Lung (tissue), 16 donors: ENCODE results near the gene CLDN6. TPM values are rescaled to one million over a fixed set of nuclear protein-coding genes. Genes with fewer than 3 reads are reported as not detected.

Experiments
- ATAC-seq: fragments of 200-7000 bp; cut with Tn5 transposase; one replicate; pipeline ENCODE4 v1.9.1; 2020; ENCODE audit warnings: moderate number of reproducible peaks; ENCODE audit not compliant: insufficient read depth, low FRiP score
- DNase-seq, 3 donors: peaks; one replicate each; pipeline ENCODE4 v3.0.0-alpha.2; 2013 to 2017
- H3K27ac ChIP-seq, 2 donors: one replicate each; pipeline ENCODE4 v1.5.1; 2013; ENCODE audit warnings: mild to moderate bottlenecking in 2 of 2, moderate library complexity in 2 of 2, control low read depth in 1 of 2, inconsistent platforms in 1 of 2, low read depth in 1 of 2, low read length in 1 of 2
- H3K27me3 ChIP-seq, 3 donors: one replicate each; pipeline ENCODE4 v1.5.1; 2013; ENCODE audit warnings: low read length in 2 of 3; ENCODE audit not compliant: control insufficient read depth in 3 of 3, insufficient read depth in 3 of 3
- H3K36me3 ChIP-seq, 4 donors: one replicate each; pipeline ENCODE4 v1.5.1; 2013; ENCODE audit warnings: low read length in 4 of 4, mild to moderate bottlenecking in 1 of 4, moderate library complexity in 1 of 4; ENCODE audit not compliant: control insufficient read depth in 4 of 4, insufficient read depth in 4 of 4
- H3K4me1 ChIP-seq, 5 donors: one replicate each; pipeline ENCODE4 v1.5.1; 2013; ENCODE audit warnings: low read length in 5 of 5, mild to moderate bottlenecking in 2 of 5, moderate library complexity in 1 of 5; ENCODE audit not compliant: control insufficient read depth in 5 of 5, insufficient read depth in 5 of 5
- H3K4me3 ChIP-seq: one replicate; pipeline ENCODE4 v1.5.1; 2013; ENCODE audit warnings: mild to moderate bottlenecking, control low read depth, moderate library complexity
- H3K9ac ChIP-seq, 2 donors: one replicate each; pipeline ENCODE4 v1.5.1; 2013; ENCODE audit warnings: low read length in 2 of 2, control low read depth in 1 of 2; ENCODE audit not compliant: insufficient read depth in 1 of 2
- H3K9me3 ChIP-seq, 4 donors: one replicate each; pipeline ENCODE4 v1.5.1; 2013; ENCODE audit warnings: low read length in 3 of 4, mild to moderate bottlenecking in 1 of 4, moderate library complexity in 1 of 4; ENCODE audit not compliant: control insufficient read depth in 4 of 4, insufficient read depth in 3 of 4
- WGBS, 2 donors: extraction: QIAGEN DNeasy Blood & Tissue Kit; methylation state at CpG; one replicate each; pipeline ENCODE4 v1.1.7; 2013; 5-methylcytosine and 5-hydroxymethylcytosine counted together
- long read RNA-seq, 5 donors: transcript quantifications; one replicate each; lab custom pipeline, GENCODE V29; 2026
- polyA plus RNA-seq, 2 donors: library from polyadenylated mRNA; stranded (reverse); fragments of 200-250 nt; gene quantifications; one replicate each; pipeline ENCODE4 v1.2.1, GENCODE V29; 2013
- total RNA-seq, 2 donors: library from RNA; depleted of rRNA in 1 of 2; stranded (reverse); fragments of >200 nt in 1 of 2; gene quantifications; one replicate each; pipeline ENCODE4 v1.2.1, GENCODE V29; 2014 to 2021
- TF ChIP-seq, protein P1 (sequence below): IDR thresholded peaks from 2 replicates; pipeline ENCODE4 v1.5.1; 2012; ENCODE audit warnings: mild to moderate bottlenecking; ENCODE audit errors: control extremely low read depth, extremely low read depth
- donor health status: control.
- donor health status: control.
- donor health status: Bipolar disorder and iron deficiency.
- donor health status: healthy.
- donor health status: DM: yes; HTN: yes; CAD: no.

The CLDN6 gene, protein sequence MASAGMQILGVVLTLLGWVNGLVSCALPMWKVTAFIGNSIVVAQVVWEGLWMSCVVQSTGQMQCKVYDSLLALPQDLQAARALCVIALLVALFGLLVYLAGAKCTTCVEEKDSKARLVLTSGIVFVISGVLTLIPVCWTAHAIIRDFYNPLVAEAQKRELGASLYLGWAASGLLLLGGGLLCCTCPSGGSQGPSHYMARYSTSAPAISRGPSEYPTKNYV
- total RNA-seq (1 to 10 TPM in 1 of 2 donors, under 1 TPM in 1; 0.92 to 7.1 TPM), polyA plus RNA-seq (under 1 TPM in 1 of 2 donors, not detected in 1; 0.10 TPM)
- long read RNA-seq, donor 1, transcript CLDN6-201 (2 exons, 1,369 nt): major isoform, 41 of 42 reads
- long read RNA-seq, donor 1, partial matches to known transcripts: 0 of 42 reads
- long read RNA-seq, donor 1, other reads (novel, unspliced or antisense): 0 of 42 reads
- long read RNA-seq, donor 2, transcript CLDN6-201 (2 exons, 1,369 nt): major isoform, 24 of 24 reads
- long read RNA-seq, donor 2, partial matches to known transcripts: 0 of 24 reads
- long read RNA-seq, donor 2, other reads (novel, unspliced or antisense): 0 of 24 reads
- long read RNA-seq, donor 3, transcript CLDN6-201 (2 exons, 1,369 nt): major isoform, 26 of 90 reads
- long read RNA-seq, donor 3, partial matches to known transcripts: 63 of 90 reads
- long read RNA-seq, donor 3, other reads (novel, unspliced or antisense): 0 of 90 reads
- long read RNA-seq, donor 4, transcript CLDN6-201 (2 exons, 1,369 nt): major isoform, 14 of 14 reads
- long read RNA-seq, donor 4, partial matches to known transcripts: 0 of 14 reads
- long read RNA-seq, donor 4, other reads (novel, unspliced or antisense): 0 of 14 reads
- long read RNA-seq, donor 5, transcript CLDN6-201 (2 exons, 1,369 nt): major isoform, 46 of 49 reads
- long read RNA-seq, donor 5, partial matches to known transcripts: 0 of 49 reads
- long read RNA-seq, donor 5, other reads (novel, unspliced or antisense): 0 of 49 reads

DNA sequence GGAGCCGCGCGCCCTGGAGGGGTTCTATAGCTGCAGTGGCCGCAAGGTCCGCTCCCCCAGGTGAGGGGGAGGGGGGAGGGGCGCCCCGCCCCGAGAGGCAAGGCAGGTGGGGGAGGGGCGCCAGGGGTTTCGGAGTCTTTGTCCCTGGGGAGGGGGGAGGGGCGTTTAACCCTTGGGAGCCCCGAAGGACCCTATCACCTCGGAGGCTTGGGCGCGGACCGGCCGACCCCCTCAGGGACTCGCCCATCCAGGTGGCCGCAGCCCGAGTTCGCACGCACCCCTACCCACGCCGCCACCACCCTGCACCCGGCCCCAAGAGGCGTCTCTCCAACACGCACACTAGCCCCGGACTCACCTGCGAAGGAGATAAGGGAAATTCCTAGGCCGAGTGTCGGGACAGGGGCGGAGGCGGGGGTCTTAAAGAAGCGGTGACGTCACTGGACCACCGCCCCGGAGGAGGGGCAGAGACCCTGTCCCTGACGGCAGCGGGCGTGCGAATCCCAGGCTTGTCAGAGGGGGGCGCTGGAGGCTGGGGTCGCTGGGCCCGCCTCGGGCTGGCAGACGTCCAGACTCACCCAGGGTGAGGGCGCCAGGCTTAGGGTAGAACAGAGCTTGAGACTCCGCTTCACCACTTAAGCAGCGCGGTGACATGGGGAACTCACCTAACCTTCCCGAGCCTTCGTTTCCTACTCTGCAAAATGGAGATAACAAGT is at the start of gene CLDN6:
Gene CLDN6 (minus strand): TSS at position 390 of the 713 bp plus-strand sequence. CDS start 2,162 bp downstream, outside the sequence.
- no peaks in the 10 kb centered on the region for H3K9me3 ChIP-seq
- H3K36me3 ChIP-seq: peaks cover 0 to 3% (median 0%) of the 10 kb centered on the region in 4 donors
- WGBS, 2 donors: 12 to 15% methylated on average over 49 to 52 of the region's 52 CpGs
- peak; percentile 65 to 89 (median 81) for DNase-seq
- H3K4me1 ChIP-seq: peaks cover 0 to 47% (median 18%) of the 10 kb centered on the region in 5 donors
- ATAC-seq: no peak
- H3K9ac ChIP-seq: peak within 1 kb of the TSS in 1 of 2 donors; percentile 1
- H3K4me3 ChIP-seq: no peak within 1 kb of the TSS
- TF ChIP-seq, protein P1, sequence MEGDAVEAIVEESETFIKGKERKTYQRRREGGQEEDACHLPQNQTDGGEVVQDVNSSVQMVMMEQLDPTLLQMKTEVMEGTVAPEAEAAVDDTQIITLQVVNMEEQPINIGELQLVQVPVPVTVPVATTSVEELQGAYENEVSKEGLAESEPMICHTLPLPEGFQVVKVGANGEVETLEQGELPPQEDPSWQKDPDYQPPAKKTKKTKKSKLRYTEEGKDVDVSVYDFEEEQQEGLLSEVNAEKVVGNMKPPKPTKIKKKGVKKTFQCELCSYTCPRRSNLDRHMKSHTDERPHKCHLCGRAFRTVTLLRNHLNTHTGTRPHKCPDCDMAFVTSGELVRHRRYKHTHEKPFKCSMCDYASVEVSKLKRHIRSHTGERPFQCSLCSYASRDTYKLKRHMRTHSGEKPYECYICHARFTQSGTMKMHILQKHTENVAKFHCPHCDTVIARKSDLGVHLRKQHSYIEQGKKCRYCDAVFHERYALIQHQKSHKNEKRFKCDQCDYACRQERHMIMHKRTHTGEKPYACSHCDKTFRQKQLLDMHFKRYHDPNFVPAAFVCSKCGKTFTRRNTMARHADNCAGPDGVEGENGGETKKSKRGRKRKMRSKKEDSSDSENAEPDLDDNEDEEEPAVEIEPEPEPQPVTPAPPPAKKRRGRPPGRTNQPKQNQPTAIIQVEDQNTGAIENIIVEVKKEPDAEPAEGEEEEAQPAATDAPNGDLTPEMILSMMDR: no peak
- no peak within 1 kb of the TSS for H3K27ac ChIP-seq
- peaks cover 0 to 19% (median 17%) of the 10 kb centered on the region in 3 donors for H3K27me3 ChIP-seq

DNA sequence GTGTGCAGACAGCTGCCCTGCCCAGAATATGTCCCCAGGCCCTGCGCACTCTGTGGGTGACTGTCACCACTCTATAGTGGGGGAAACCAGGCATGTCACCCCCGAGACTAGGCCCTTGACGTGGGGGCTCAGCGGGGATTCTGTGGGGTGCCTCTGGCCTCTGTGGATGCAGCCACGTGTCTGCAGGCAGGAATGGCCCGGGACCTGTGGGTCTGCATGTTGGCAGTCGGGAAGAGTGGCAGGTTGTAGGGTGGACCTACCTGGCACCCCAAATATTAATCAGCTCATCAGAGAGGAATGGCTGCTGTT is 48.4 kb upstream of the CLDN6 start:
- Histone ChIP-seq H3K9ac (no peak overlapping the region), H3K27ac (peak overlapping the region in 1 of 2 donors; percentile 67), H3K9me3 (no peaks in the 10 kb centered on the region), H3K36me3 (peaks cover 0 to 17% (median 0%) of the 10 kb centered on the region in 4 donors), H3K4me1 (peaks cover 0 to 22% (median 0%) of the 10 kb centered on the region in 5 donors), H3K27me3 (no peaks in the 10 kb centered on the region), H3K4me3 (peak overlapping the region; percentile 71)
- ATAC-seq (no peak), DNase-seq (no peak)
- 67 to 91% methylated on average over 7 of the region's 7 CpGs for WGBS, 2 donors
- TF ChIP-seq, protein P1: no peak

DNA sequence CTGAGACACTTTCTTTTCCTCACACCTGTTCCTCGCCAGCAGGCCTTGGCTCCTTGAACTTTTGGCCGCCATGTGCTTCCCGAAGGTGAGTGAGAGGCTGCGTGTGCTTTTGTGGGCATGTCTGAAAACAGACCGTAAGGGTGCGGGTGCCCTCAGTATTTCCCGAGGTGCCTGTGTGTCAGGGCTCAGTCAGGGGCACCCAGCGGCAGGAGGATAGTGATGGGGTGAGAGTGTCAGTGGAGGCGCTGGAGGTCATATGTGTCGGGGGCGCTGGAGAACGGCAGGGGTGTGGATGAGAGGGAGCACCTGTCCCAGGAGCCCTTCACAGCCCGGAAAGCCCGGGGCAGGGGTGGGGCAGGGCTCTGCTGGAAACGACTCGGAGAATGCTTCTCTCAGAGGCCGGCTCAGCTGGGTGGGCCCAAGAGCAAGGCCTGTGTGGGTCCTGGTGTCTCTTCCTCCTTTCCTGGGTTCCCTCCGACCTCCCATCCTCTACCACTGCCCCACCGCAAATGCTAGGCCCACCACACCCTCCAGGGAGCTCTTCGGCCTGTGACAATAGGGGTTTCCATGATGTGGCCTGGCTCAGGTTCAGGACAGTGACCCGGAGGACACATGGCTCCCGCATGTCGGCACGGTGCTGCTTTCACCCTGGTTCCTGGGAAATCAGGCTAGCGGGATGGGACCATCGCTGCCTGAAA is 47.9 kb upstream of the CLDN6 start:
- TF ChIP-seq, protein P1: no peak
- Histone ChIP-seq H3K4me1 (peaks cover 0 to 22% (median 0%) of the 10 kb centered on the region in 5 donors), H3K4me3 (peak overlapping the region; percentile 71), H3K9ac (no peak overlapping the region), H3K9me3 (no peaks in the 10 kb centered on the region), H3K36me3 (peaks cover 0 to 17% (median 0%) of the 10 kb centered on the region in 4 donors), H3K27me3 (no peaks in the 10 kb centered on the region), H3K27ac (peak overlapping the region; percentile 67 to 72)
- no peak for DNase-seq
- WGBS, 2 donors: 54 to 70% methylated on average over 25 to 26 of the region's 26 CpGs
- peak; percentile 5 for ATAC-seq
